ENCODE results near the gene SLC30A4. TPM values are rescaled to one million over a fixed set of nuclear protein-coding genes. Genes with fewer than 3 reads are reported as not detected.

Gene SLC30A4
- total RNA-seq, 1 donor from 2014 or later, result 7.3 TPM

DNA sequence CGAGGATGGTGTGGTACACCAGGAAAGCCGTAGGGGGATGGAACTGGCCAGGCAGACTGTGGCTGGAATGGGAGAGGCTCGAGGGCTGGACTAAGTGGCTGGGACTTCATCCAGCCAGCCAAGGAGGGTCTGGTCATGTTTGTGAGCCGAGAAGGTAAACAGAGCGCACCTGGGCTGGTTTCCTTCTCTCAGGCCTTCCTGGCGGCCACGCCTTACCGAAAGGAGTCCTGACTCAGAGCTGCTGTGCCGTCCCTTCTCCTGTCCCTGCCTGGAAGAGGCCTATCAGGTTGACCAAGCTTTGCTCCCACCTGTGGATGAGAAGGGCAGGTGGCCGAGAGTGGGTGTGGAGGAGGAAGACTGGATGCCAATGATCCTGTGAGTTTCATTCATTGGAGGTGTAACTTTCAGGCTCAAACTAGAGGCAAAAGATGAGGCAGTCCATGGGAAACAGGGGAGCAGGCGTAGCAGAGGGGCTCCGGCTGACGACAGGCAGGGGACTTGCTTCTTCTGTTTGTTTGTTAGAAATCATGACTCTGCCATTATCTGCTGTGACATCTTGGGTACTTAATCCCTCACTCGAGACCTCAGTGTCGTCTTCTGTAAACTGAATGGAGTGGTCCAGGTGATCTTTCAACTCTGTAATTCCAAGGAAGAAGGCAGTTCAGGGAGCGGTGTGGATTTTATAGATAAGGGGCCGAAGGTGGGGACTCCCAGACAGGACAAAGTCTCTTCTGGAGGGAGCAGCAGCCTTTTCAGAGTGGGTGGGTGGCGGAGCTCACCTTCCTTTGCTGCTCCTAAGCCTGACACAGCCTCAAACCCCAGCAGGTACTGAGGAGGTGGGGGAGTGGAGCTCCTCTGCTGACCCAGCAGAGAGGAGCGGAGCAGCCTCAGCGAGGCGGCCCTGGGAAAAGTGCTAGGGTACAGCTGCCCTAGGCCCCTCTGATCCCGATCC, 72.4 kb downstream of the SLC30A4 start:
- DNase-seq, result no peak

DNA sequence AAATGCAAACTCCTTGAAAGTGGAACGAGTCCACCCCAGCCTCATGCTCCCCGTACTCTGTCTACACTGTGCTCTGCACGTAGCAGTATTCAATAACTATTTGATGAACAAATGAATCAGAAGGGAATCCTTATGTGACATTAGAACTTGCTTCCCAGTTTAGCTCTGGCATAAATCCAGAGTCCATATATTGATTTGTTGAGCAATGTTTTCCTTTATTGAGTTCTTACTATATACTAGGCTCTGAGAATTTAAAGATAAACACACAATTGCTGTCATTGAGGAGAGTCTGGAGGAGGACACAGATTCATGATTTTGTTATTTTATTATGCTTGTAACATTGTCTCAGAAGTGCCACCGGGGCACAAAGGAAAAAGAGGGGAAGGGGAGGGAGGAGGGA, 73.2 kb downstream of the SLC30A4 start:
- DNase-seq, result no peak

DNA sequence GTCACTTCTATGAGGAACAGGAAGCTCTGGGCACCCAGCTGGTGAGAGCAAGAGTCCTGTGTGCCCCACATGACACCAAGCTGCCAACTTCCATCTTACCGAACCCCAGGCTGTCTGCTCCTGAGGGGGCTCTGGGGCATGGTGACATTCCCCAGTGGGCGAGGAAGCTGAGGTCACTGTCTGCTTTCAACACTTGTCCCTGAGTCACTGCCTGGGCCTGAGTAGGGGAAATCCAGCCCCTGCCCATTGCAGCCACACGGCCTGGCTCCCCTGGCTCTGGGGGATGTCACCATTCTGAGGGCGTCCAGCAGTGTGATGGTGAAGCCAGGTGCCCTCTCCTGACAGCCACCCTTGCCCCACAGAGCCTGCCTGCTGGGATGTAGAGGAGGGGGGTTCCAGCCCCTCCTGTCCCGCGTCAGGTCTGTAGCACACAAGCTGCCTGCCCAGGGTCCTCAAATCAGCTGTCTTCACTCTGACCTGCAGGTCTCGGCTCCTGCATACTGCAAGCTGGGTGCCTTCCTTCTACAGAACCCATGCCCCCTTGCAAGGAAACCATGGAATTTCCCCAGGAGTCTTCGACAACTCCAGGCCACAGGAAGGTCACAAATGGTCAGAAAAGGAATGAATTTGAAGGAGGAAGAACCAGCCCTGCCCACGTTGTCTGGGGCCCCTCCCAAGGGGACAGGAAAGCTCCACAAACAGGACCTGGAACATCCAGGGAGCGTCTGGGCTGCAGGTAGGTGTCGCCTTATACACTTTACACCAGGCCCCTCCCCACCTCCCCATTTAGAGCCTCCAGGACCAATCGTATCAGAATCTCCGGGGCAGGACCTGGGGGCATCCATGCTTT, 74.3 kb downstream of the SLC30A4 start:
- no peak for DNase-seq

DNA sequence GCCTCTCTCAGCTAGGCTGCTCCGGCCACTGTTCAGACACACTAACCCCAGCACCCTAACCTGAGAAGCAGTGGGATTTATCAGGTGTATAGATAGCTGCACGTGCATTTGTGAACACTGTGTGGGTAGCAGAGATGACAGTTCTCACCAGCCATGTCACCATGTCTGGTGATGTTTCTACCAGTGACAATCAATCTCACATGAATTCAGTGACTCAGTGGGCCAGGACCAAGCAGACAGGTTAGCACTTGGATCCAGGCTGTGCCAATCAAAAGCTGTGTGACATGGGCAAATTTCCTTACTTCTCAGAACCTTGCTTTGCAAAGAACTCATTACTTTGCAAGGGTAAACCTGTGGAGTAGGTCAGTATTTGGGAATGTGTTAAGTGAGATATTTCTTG, 78.9 kb downstream of the SLC30A4 start:
- no peak for DNase-seq

DNA sequence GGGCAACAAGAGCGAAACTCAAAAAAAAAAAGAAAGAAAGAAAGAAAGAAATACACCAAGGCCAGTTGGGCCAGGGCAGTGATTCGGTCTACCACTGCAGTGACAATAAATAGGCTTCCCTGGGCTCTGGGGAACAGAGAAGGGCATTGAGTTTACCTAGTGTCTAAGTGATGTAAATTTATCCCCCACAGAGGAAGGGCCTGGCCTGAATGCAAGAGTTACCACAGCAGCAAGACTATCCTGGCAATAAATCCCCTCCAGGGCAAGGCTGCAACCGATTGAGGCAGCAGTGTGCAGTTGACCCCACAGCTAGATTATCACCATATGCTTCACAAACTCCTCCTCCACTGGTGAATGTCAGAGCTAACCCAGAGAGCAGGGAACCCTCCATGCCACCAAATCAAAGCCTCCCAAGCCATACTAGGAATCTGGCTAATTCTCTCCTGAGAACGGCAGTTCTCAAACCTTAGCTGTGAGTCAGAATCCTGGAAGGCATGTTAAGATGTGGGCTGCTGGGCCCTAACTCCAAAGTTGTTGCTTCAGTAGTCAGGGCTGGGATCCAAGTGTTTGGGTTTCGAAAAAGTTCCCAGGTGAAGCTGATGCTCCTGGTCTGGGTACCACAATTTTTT, 79.9 kb downstream of the SLC30A4 start:
- DNase-seq, result no peak

DNA sequence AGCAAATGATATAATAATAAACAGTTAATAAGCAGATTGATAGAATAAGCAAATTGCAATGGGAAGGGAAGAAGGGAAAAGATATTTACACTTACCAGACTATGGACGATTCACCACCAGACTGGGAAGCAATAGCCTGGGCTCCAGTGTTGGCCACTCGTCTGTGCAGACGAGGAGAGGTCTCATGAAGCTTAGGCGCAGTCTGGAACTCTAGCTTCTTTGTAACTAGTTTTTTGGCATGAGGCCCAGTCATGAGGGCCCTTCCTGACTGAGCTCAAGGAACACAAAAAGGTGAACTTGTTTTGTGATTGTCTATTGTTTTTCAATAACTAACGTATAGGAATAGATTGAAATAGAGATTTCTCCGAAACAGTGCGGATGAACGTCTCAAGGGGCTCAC, 80.9 kb downstream of the SLC30A4 start:
- no peak for DNase-seq

DNA sequence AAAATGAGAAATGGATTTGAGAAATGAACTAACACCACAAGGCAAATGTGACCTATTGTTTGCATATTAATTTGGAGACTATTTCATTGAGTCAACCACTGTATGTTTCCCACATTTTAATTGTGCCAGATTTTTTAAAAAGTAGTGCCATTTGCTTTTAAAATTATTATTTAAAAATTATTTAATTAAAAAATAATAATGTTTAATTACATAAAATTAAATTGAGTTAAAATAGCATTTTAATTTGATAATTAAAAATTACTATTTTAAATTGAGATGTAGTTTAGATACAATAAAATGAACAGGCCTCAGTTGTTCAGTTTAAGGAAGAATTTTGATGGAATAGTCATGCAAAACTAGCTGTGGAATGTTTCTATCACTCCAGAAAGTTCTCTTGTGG, 81.5 kb downstream of the SLC30A4 start:
- DNase-seq, result no peak

DNA sequence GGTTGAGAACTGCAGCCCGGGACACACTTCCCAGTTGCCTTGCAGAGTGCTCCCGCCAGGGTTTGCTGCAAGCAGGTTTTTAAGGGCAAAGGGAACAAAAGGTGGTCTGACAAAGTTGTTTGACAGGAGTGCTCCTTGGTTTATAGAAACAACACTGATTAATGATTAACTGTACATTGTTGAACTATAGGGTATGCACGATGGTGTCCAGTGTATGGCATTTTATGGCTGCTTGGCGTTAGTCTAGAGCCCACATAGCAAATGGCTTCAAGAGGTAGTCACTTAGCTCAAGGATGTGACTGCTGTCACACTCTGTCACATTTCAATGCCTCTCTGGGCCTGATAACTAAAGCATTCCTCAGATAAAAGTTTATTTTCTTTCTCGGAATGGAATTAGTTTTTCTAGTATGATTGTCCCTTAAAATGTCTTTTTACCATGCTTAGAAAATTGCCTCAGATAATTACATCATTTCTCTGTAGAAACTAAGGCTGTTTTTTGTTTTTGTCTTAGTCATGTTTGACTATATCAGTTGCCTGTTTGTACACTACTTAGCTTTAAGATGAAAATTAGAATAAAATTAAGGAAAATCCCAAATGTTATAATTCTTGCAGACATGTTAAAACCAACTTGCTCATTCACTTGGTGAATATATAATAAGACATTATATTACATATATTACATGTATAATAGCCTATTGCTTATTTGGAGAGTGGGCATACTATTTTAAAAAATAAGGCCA, 82.9 kb downstream of the SLC30A4 start:
- DNase-seq, result no peak

DNA sequence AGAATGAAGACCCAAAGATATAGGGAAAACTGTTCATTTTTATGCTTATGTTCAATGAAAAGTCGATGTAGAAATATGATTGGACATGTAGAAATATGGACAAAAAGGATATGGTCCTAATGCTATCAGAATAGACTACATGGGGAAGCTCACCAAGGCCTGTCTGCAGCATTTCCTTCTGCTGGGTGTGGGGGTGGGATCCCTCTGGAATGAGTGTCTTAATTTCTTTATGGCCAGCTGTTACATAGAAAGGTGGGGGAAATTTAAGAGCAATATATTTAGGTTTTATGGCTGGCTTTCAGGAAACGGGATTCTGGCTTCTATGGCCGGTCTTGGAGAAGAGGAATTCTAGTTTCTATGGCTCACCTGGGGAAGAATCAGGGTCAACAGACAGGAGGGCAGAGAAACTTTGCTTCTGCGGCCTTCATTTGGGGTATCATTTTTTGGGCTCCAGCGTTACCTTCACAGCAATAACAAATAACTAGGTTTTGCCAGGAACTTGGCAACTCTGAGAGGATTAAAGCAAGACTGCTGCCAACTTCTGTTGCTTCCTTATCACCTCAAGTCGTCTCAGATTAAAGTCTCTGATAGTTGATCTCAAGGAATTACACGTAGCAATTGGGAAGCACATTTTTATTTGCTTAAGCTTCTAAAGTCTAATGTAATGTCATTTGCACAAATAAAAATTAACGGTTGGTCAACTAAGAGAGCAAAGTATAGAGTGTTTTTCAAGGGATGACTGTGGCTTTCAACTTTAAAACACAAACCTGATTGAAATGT, 87.2 kb downstream of the SLC30A4 start:
- DNase-seq, result no peak

DNA sequence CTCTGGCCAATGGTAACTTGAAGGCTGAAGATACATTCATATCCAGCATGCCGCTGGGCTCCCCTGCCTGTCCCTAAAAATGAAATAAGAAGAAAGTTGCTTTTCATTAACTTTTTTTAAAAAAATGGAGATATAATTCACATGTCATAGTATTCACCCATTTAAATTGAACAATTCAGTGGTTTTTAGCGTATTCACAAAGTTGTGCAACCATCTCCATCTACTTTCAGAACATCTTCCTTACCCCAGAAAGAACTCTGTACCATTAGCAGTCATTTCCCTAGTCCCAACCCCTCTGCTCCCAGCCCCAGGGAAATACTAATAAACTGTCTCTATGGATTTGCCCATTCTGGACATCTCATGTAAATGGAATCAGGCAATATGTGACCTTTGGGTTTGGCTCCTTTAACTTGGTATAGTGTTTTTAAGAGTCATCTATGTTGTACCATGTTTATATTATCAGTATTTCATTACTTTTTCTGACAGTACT, 88.4 kb downstream of the SLC30A4 start:
- DNase-seq, result no peak

DNA sequence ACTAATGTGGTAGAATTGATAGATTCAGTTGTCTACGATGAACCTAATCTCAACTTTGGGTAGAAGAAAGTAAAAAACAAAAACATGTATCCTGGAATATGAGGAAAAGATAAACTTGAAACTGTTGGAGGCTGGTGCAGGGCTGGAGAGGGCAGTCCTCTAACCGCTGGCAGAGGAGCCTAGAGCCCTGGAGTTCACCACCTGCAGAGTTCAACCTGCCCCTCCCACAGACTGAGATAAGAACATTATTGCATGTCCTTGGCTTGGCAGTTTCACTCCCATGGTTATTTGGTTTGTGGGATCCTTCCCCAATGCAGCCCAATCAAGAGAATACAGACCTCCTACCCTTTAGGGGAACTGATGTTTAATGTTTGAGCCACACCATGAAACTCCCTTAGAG, 91.0 kb downstream of the SLC30A4 start:
- no peak for DNase-seq

DNA sequence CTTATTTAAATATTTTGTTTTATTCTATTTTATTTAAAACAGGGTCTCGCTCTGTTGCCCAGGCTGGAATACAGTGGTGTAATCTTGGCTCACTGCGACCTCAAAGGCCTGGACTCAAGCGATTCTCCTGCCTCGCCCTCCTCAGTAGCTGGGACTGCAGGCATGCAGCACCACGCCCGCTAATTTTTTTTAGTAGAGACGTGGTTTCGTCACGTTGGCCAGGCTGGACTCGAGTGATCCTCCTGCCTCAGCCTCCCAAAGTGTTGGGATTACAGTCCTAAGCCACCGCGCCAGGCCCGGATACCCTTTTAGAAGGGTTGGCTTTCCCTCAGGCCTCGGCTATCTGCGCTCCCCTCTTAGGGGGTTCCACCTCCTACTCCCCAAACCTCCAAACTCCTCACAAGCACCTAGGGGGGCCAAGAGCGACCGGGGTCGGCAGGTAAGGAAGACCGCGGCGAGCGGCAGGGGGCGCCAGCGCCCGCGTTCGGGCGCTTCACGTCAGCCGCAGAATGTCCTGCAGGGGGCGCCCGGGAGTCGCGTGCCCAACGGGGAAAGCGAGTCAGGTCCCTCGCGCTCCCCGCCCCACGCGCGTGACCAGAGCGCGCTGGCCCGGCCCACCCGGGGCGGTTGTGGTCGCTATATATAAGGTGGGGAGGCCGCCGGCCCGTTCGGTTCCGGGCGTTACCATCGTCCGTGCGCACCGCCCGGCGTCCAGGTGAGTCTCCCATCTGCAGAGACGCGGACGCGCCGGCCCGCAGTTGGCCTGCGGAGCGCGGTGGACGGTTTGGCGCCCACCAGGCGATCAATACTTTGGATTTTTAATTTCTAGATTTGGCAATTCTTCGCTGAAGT, 92.4 kb downstream of the SLC30A4 start:
- no peak for DNase-seq

Small RNA genes within 50 kb of the gene (small RNA-seq; reads per million reads assigned to genes)
- gene DPPA5P2 (ENCODE audit: low replicate concordance) (not detected), gene SNORA41B (ENCODE audit: low replicate concordance) (not detected)

Other genes starting within 250 kb of the SLC30A4 start
- gene GATM, start 144.2 kb downstream of the SLC30A4 start, total RNA-seq, result 132 TPM
- gene BLOC1S6, start 64.6 kb upstream of the SLC30A4 start, total RNA-seq, result 51.6 TPM
- gene SQOR, start 112.3 kb upstream of the SLC30A4 start, total RNA-seq, result 26.1 TPM

Data from skin of body (tissue), 3 donors.